ENCODE results near the gene ANKS6. TPM values are rescaled to one million over a fixed set of nuclear protein-coding genes. Genes with fewer than 3 reads are reported as not detected.

Gene ANKS6
- total RNA-seq, 1 experiment from 2014 or later, result 21.8 TPM

DNA sequence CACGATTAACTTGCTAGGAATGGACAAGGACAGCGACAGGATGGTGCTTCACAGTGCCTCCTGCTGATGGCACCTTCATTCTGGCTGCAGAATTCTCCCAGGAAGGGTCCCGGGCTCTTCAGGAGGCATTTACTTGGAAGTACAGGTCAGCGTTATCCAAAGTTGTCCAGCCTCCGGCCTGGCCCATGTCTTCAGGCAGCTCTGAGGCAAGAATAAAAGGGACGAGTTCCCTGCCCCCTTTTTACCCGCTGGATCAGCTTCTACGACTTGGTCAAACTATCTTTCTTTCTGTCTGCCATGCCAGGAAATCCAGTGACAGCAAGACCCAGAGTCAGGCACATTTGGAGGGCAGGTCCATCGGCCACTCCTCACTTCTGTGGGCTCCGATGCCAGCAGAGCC lies 64.3 kb downstream of the ANKS6 start:
- ChIA-PET CTCF (no interaction called here), POLR2A (no interaction called here)
- no peak overlapping the region for H3K27ac Mint-ChIP-seq (ENCODE audit: low read depth, unreplicated experiment)
- H3K36me3 Mint-ChIP-seq (ENCODE audit: insufficient read depth, unreplicated experiment), result peaks cover 7% of the 10 kb centered on the region
- TF ChIP-seq, protein P1, sequence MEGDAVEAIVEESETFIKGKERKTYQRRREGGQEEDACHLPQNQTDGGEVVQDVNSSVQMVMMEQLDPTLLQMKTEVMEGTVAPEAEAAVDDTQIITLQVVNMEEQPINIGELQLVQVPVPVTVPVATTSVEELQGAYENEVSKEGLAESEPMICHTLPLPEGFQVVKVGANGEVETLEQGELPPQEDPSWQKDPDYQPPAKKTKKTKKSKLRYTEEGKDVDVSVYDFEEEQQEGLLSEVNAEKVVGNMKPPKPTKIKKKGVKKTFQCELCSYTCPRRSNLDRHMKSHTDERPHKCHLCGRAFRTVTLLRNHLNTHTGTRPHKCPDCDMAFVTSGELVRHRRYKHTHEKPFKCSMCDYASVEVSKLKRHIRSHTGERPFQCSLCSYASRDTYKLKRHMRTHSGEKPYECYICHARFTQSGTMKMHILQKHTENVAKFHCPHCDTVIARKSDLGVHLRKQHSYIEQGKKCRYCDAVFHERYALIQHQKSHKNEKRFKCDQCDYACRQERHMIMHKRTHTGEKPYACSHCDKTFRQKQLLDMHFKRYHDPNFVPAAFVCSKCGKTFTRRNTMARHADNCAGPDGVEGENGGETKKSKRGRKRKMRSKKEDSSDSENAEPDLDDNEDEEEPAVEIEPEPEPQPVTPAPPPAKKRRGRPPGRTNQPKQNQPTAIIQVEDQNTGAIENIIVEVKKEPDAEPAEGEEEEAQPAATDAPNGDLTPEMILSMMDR (IDR thresholded peaks at IDR 0.05; ENCODE audit: unreplicated experiment), result no peak
- intact Hi-C loops (cut with micrococcal nuclease), result no loop called here
- no peak for DNase-seq (ENCODE audit: unreplicated experiment)
- no peaks in the 10 kb centered on the region for H3K4me1 Mint-ChIP-seq (ENCODE audit: insufficient read depth, unreplicated experiment)
- no peak overlapping the region for H3K4me3 Mint-ChIP-seq (ENCODE audit: unreplicated experiment)
- BruUV-seq (replicated peaks), result no TSS peak
- H3K9me3 Mint-ChIP-seq (ENCODE audit: unreplicated experiment), result no peaks in the 10 kb centered on the region
- H3K27me3 Mint-ChIP-seq (ENCODE audit: insufficient read depth, unreplicated experiment), result peaks cover 19% of the 10 kb centered on the region

DNA sequence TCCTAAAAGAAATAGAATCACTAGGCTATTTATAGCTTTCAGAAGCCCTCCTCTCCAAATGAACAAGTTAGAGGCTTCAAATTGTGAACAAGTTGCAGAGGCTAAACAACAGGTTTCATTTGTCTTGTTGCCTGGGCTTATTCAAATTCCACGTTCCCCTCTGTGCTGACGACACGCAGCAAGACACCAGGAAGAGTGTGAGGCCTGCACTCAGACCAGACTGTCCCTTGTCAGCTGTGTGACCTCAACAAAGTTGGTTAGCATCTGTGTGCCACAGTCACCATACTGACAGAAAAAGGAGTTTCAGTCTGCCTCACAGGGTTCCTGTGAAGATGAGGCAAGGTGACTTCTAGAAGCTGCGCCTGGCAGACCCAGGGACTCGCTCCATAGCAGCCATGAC lies 65.5 kb downstream of the ANKS6 start:
- Mint-ChIP-seq H3K27me3 (ENCODE audit: insufficient read depth, unreplicated experiment) (peaks cover 31% of the 10 kb centered on the region), H3K4me1 (ENCODE audit: insufficient read depth, unreplicated experiment) (no peaks in the 10 kb centered on the region), H3K27ac (ENCODE audit: low read depth, unreplicated experiment) (no peak overlapping the region), H3K4me3 (ENCODE audit: unreplicated experiment) (no peak overlapping the region), H3K36me3 (ENCODE audit: insufficient read depth, unreplicated experiment) (peaks cover 7% of the 10 kb centered on the region), H3K9me3 (ENCODE audit: unreplicated experiment) (no peaks in the 10 kb centered on the region)
- no TSS peak for BruUV-seq (replicated peaks)
- POLR2A ChIA-PET, result no interaction called here
- no peak for DNase-seq (ENCODE audit: unreplicated experiment)
- intact Hi-C loops (cut with micrococcal nuclease), result no loop called here
- TF ChIP-seq, protein P1 (IDR thresholded peaks at IDR 0.05; ENCODE audit: unreplicated experiment), result no peak
- CTCF ChIA-PET, result interaction anchor here (0.8 kb wide), 1 partner anchor 62 kb away, joined by 3 read pairs; no protein-coding TSS in a partner anchor

DNA sequence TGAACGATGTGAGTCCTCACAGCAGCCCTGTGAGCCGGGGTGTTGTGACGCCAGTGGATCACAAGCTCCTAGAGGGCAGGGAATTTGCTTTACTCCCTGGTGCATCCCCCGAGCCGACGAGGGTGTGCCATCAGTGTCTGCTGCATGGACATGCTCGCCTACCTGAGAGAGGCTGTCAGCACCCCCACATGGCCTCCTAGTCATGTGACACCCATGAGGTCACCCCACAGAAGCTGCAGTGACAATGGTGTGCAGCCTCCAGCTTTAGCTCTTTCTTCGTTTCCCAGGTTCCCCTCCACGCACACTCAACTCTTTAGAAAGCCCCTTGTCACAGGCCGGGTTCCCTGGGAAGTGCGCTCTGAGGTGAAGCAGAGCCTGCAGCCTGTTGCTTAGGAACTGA lies 67.9 kb downstream of the ANKS6 start:
- POLR2A ChIA-PET, result no interaction called here
- Mint-ChIP-seq H3K27ac (ENCODE audit: low read depth, unreplicated experiment) (no peak overlapping the region), H3K9me3 (ENCODE audit: unreplicated experiment) (no peaks in the 10 kb centered on the region), H3K27me3 (ENCODE audit: insufficient read depth, unreplicated experiment) (peaks cover 42% of the 10 kb centered on the region), H3K4me3 (ENCODE audit: unreplicated experiment) (no peak overlapping the region), H3K36me3 (ENCODE audit: insufficient read depth, unreplicated experiment) (peaks cover 7% of the 10 kb centered on the region), H3K4me1 (ENCODE audit: insufficient read depth, unreplicated experiment) (no peaks in the 10 kb centered on the region)
- BruUV-seq (replicated peaks), result no TSS peak
- intact Hi-C loops (cut with micrococcal nuclease), result no loop called here
- CTCF ChIA-PET, result interaction anchor here (0.5 kb wide), 1 partner anchor 157 kb away, joined by 3 read pairs; no protein-coding TSS in a partner anchor
- DNase-seq (ENCODE audit: unreplicated experiment), result no peak
- TF ChIP-seq, protein P1 (IDR thresholded peaks at IDR 0.05; ENCODE audit: unreplicated experiment), result no peak

DNA sequence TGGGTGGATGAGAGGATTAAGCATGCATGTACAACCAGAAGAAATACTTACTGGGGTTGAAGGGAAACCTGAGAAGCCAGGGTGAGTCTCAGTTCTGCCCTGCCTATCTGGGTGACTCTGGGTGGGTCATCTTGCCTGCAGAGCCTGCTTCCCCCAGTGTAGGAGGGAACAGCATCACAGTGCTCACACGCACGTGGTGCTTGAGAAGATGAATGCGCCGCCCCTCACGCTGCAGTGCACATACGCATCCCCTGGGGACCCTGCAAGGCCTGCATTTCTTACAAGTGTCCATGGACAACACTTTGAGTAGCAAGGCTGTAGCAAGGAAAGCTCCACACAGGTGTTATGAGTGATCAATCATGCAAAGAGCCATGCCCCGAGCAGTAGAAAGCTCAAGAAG lies 68.9 kb downstream of the ANKS6 start:
- no peaks in the 10 kb centered on the region for H3K9me3 Mint-ChIP-seq (ENCODE audit: unreplicated experiment)
- no peak for DNase-seq (ENCODE audit: unreplicated experiment)
- no peak overlapping the region for H3K27ac Mint-ChIP-seq (ENCODE audit: low read depth, unreplicated experiment)
- ChIA-PET POLR2A (no interaction called here), CTCF (no interaction called here)
- no peaks in the 10 kb centered on the region for H3K4me1 Mint-ChIP-seq (ENCODE audit: insufficient read depth, unreplicated experiment)
- no TSS peak for BruUV-seq (replicated peaks)
- peaks cover 51% of the 10 kb centered on the region for H3K27me3 Mint-ChIP-seq (ENCODE audit: insufficient read depth, unreplicated experiment)
- TF ChIP-seq, protein P1 (IDR thresholded peaks at IDR 0.05; ENCODE audit: unreplicated experiment), result no peak
- no peak overlapping the region for H3K4me3 Mint-ChIP-seq (ENCODE audit: unreplicated experiment)
- intact Hi-C loops (cut with micrococcal nuclease), result no loop called here
- peaks cover under 1% of the 10 kb centered on the region for H3K36me3 Mint-ChIP-seq (ENCODE audit: insufficient read depth, unreplicated experiment)
